Activated CD4-positive, alpha-beta T cell treated with anti-CD3 and anti-CD28 coated beads, Interleukin-2, amount 50 U/mL, for 48 hours (primary cell): Measurements from ENCODE around the gene PANX3.

Experiments used
- DNase-seq, 2 experiments: peaks; one replicate each; pipeline ENCODE4 v3.0.0-alpha.2; 2020

The PANX3 gene

GRCh38 chr11:124661553-124661952, 50.3 kb downstream of the PANX3 start:
- DNase-seq = no peak

- DNase-seq = no peak
These were observed 50.9 kb downstream of the PANX3 start for GRCh38 chr11:124662106-124662505.

GRCh38 chr11:124663861-124664260, 52.6 kb downstream of the PANX3 start:
- DNase-seq = no peak

- no peak for DNase-seq
These were observed 56.4 kb downstream of the PANX3 start for GRCh38 chr11:124667601-124668000.

- DNase-seq = peak; percentile 9 to 34
These were observed 58.0 kb downstream of the PANX3 start for GRCh38 chr11:124669193-124669592.
